IPS-NIHi11 (cell line): ENCODE results near the gene MIOS.
A peak's percentile ranks its signal among the peaks of the same experiment; 100 is the strongest.
"Not testable (repeated sequence)": the region's sequence is repeated elsewhere in the genome, so short reads cannot be mapped to it uniquely, and the experiment has no call there.

Experiments
- DNase-seq: peaks from one replicate; pipeline ENCODE4 v3.0.0; 2012; ENCODE audit warnings: mixed read lengths, low spot score

Gene MIOS

GRCh38 chr7:7647495-7648036 is 80.9 kb downstream of the MIOS start:
- no peak for DNase-seq

DNA sequence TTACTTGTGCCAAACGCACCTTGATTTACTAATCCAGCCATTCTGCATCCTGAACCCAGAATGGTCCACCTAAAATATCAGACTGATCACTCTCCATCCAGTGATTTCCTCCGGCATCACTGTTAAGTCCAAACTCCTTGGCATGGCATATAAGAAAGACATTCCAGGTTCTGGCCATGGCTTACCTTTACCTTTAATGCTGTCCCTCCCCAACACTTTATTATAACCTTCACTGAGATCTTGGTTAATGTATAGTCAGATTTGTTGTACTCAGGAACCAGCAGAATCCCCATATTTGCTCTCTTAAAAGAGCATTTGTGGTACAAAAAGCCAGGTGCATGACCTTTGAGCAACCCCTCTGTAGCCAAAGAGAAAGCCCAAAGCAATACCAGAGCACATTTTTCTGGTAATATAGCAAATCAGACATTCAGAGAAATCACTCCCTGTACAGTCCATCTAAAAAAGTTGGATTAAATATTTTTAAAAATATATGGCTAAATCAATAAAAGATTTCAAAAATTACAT is 84.1 kb downstream of the MIOS start:
- DNase-seq = no peak

DNA sequence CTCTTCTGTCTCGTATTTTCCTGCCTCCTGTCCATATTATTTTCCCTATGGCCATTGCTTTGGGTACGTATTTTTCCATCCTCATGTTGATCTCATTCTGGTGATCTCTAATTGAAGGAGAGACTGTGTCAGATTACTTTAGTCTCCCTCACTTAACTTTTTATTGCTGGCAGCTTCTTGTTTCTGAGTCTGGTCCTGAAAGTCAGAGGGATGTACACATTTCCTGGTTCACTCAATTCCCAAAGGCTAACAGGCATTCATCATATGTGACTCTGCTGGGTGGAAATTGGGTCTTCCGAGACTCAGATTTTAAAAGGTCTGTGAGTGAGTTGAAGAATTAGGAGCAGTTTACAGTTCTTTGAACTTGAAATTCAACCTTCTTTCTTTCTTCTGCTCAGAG is 84.8 kb downstream of the MIOS start:
- no peak for DNase-seq

DNA sequence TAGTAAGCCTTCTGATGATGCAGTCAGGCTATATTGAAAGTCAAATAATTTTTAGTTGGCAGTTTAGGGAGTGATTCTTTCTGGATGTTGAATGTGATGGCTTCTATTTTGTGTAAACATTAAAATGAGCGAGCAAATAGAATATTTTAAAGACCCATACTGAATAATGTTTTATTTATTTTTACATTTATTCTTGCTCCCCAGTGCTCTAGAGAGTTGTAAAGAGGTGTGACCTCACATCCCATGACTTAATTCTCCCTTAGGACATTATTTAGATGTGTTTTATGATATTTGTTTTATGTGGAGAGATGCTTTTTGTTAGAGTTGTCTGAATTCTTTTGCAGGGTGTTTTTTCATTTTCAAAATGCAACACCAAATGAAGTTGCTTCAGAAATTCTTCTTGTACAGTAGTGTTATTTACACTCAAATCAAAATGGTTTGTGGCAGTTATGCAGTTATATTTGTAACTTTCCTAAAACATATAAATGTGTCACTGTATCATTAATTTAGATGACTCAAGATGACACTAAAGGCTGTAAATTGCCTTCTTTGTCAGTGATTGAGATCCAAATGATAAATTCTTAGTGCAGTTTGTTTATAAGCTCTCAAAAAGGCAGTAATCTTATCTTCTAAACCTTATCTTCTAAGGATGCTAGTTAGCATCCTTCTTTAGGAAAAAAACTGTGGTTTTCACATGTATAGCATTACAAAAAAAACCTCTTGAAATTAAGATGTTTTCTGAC is 86.3 kb downstream of the MIOS start:
- DNase-seq = no peak

- peak; percentile 61 for DNase-seq
These were observed 87.0 kb downstream of the MIOS start for GRCh38 chr7:7653593-7654187.

DNA sequence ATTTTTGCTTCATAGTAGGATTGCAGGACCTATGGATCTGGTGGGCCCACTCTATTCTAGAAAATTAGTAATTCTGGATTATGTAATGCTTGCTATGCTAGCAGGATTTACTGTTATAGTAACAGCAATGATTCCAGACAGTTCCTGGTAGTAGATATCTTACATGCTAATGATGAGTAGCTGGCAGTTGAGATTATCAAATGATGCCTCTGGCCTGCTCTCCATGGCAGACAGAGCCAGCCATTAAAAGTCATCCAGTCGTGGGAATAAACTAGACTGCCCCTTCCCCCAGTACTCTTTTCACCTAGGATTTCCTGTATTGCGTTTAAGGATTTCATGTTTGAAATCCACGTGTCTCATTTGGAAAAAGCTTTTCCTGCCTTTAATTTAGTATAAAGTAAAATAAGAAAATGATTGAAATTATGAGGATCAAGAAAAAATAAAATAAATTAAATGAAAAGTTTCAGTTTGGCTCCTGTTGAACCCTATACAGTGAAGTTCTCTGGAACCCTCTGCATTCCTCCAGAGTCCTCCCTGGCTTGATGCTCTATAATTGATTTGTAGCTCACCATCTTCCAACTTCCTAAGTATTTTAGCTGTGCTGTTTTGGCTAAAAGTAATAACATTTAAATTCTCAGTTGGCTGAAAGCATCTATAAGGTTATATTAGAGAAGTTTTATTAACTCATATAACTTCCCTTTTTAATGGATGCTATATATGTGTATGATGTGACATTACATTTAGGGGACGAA is 88.5 kb downstream of the MIOS start:
- no peak for DNase-seq

DNA sequence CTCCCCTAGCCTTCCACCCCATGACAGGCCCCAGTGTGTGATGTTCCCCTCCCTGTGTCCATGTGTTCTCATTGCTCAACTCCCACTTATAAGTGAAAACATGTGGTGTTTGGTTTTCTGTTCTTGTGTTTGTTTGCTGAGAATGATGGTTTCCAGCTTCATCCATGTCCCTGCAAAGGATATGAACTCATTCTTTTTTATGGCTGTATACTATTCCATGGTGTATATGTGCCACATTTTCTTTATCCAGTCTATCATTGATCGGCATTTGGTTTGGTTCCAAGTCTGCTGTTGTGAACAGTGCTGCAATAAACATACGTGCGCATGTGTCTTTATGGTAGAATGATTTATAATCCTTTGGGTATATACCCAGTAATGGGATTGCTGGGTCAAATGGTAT is 89.8 kb downstream of the MIOS start:
- not testable (repeated sequence) for DNase-seq
